ENCODE data around the gene PAQR3.

DNA sequence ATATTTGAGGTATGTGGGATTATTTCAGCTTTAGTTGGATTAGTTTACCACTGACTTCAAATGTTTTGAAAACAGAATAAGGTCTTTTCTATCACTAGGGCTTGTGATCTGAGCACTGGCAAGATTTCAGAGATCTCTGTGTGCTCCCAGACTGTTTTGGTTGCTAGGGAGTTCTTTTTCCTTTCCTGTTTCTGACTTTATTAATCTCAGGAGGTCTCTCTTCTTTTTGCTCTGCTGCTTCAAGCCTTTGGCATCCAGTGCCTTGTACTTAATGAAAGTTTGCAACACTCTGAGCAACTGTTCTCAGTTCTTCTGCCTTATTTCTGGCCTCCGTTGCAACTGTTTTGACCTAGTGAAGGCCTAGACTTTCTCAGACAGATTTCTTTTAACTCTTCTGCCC lies 32.1 kb upstream of the PAQR3 start:
- no peak for TF ChIP-seq POLR2A (IDR thresholded peaks at IDR 0.05)
- TF ChIP-seq, protein P1, sequence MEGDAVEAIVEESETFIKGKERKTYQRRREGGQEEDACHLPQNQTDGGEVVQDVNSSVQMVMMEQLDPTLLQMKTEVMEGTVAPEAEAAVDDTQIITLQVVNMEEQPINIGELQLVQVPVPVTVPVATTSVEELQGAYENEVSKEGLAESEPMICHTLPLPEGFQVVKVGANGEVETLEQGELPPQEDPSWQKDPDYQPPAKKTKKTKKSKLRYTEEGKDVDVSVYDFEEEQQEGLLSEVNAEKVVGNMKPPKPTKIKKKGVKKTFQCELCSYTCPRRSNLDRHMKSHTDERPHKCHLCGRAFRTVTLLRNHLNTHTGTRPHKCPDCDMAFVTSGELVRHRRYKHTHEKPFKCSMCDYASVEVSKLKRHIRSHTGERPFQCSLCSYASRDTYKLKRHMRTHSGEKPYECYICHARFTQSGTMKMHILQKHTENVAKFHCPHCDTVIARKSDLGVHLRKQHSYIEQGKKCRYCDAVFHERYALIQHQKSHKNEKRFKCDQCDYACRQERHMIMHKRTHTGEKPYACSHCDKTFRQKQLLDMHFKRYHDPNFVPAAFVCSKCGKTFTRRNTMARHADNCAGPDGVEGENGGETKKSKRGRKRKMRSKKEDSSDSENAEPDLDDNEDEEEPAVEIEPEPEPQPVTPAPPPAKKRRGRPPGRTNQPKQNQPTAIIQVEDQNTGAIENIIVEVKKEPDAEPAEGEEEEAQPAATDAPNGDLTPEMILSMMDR (IDR thresholded peaks at IDR 0.05) = no peak

All from heart left ventricle (tissue), 13 donors.